HG03565 (cell line): ENCODE measurements around the gene BCL2L13.

Experiments
- ATAC-seq: cut with Tn5 transposase; IDR thresholded peaks from one replicate; pipeline ENCODE4 v1.9.1; 2021; ENCODE audit warnings: mild to moderate bottlenecking, moderate library complexity; ENCODE audit not compliant: unreplicated experiment

BCL2L13 gene, protein sequence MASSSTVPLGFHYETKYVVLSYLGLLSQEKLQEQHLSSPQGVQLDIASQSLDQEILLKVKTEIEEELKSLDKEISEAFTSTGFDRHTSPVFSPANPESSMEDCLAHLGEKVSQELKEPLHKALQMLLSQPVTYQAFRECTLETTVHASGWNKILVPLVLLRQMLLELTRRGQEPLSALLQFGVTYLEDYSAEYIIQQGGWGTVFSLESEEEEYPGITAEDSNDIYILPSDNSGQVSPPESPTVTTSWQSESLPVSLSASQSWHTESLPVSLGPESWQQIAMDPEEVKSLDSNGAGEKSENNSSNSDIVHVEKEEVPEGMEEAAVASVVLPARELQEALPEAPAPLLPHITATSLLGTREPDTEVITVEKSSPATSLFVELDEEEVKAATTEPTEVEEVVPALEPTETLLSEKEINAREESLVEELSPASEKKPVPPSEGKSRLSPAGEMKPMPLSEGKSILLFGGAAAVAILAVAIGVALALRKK

DNA sequence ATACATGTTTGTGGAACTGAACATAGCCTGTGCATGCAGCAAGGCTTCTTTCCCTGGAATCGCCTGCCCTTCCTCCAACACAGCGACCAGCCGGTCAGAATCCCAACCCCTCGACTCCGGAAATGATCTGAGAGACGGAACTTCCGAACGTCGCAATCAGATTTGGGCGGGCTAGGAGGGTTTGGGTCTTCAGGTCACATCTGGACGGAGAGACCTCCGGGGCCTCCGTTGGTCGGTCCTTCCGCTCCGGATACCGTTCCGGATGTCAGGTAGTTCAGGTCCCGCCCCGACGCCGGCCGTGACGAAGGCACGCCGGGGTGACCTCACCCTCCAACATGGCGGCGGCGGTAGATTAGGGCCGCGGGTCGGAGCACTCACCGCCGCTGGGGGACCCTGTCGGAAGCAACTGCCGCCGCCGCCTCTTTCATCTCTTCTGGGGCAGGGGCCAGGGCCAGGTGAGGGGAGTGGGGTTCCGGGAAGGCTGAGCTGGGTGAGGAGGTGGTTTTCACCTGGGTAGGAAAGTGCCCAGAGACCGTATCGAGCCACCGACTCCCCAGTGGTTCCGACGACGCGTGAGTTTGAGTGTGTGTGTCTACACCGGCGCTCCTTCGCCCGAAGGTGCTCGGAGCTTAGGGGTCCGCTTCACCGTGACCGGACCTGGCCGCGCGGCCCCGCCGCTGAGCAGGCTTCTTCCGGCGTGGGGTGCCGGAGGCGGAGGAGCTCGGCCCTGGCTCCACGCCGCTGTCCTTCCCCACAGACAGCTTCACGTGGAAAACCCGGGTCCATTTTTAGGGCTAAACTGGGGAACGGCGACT, at the start of gene BCL2L13:
Gene BCL2L13 (plus strand): TSS at position 326 of the 815 bp plus-strand sequence. CDS start 16,955 bp downstream, outside the sequence.
- ATAC-seq = peak; percentile 80

DNA sequence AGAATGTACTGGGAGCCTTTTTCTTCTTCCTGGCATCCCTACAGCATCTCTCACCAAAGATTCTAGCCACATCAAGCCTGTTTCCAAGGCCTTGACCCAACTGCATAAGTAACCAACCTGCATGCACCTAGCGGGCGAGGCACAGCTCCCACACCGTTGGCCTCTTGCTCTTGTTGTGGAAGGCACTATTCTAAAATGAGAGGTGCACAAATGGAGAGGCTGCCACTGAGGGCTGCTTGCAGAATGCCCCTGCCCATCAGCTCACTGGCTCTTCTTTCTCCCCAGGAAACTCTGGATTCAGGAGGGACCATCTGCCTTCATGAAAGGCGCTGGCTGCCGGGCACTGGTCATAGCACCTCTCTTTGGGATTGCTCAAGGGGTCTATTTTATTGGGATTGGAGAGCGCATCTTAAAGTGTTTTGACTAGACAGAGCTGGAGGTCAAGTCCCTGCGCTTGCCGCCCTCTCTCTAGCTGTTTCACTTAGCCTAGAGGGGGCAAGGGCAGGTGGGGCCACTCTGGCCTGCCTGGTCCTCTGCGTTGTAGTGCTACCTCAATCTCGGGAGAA, 48.7 kb upstream of the BCL2L13 start:
- no peak for ATAC-seq

DNA sequence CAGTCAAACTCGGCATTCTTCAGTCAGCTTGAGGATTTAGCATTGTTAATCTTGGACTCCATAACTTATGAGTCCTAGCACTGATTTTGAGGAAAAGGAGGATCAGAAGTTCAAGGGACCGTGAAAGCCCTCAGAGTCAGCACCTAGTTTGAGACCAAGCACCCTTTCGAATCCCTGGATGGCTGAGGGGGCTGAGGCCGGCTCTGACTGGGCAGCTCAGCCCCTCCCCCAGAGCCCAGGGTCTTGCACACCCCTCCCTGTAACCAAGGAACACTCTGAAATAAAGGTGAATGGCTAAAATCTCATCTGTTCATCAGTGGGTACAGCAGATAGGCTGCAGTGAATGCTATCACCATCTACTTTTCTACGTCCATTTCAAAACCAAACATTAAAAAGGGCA, 48.0 kb upstream of the BCL2L13 start:
- ATAC-seq = no peak

DNA sequence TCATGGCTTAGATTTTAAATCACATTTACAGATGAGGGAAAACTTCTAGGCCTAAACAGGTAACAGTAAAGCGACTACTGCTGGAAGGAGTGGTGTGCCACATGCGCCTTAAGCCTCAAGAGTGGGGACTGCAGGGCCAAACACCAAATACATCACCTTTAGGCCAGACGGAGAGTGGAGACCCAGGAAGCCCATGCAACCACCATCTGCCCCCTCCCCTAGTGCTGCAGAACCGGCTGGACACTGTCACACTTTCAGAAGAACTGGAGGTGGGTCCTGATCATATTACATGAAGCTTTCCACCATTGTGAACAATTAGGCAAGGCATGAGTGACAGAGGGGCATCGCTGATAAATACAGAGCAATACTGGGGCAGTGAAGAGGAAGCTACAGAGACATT, 46.4 kb upstream of the BCL2L13 start:
- ATAC-seq = no peak

DNA sequence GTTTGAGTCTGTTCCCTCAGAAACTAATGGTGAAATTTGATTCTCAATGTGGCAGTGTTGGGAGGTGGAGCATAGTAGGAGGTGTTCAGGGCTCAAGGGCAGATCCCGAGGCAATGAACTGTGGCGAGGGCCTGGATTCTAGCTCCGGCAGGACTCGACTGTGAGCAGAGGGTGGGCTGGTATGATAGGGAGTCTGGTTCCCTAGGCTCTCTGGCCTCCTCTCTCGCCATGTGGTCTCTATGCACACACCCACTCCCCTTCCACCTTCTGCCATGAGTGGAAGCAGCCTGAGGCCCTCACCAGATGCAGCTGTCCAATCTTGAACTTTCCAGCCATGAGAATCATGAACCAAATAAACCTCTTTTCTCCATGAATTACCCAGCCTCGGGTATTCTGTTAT, 42.3 kb upstream of the BCL2L13 start:
- ATAC-seq = no peak

DNA sequence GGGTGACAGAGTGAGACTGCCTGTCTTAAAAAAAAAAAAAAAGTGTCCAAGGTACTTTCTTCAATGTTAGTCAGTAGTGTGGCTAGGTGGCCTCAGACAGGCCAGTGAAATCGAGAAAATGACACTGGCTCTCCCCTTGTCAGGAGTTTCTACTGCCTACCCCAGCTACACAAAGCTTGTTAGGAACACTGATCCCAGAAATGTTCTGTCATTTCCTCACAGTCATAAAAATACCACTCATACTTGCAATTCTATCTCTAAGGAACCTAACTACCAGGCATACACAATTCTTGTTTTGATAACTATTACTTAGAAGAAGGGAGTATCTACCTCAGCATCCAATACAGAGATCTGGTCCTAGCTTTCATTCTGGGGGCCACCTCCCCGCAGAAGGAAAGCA, 41.3 kb upstream of the BCL2L13 start:
- ATAC-seq = no peak

DNA sequence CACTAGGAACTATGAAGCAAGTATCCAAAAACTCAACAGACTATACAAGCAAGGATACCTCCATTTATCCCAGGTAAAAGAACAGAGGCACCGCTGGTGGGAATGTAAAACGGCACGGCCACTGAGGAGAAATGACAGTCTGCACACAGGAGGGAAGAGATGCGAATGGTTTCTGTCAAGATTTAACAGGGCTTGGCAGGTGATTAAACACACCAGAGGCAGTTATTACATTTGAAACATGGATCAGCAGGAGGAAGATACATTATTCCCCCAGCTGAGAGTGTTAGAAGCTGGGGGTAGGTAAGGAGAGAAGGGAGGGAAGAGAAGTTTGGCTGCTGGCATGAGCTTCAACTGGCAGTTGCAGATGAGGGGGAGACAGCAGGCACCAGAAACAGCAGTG, 40.2 kb upstream of the BCL2L13 start:
- no peak for ATAC-seq

DNA sequence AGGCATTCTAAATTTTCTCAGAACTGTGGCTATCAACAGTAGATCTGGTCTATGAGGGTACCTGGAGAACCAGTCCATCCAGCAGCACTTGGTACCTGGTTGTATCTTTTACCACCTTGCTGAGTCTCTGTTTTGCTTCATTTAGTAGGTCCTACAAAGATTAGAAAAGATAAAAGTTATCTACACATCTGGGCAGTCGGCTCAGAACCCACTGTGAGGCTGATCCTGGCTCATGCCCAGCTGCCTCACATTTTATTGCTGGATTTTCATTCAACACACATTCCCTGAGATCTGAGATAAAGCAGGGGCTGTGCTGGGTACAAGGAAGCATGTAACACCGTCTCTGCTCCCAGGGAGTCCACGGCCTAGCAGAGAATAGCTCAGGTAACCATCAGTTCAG, 37.5 kb upstream of the BCL2L13 start:
- no peak for ATAC-seq

DNA sequence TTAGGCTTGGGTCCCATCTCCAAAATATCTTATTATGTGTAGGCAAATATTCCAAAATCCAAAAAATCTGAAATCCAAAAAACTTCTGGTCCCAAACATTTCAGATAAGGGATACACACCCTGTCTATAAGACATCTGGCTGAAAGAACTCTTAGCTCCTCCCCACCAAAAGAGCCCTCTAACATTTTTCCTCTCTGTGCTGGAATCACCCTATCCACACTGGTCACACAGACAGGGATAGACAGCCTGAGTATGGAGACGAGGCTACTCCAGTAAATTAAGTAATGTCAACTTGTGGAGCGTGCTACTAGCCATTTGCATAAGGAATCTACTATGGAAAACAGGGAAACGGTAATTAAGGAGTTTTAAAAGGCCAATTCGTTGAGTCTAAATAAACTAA, 34.9 kb upstream of the BCL2L13 start:
- ATAC-seq = no peak

DNA sequence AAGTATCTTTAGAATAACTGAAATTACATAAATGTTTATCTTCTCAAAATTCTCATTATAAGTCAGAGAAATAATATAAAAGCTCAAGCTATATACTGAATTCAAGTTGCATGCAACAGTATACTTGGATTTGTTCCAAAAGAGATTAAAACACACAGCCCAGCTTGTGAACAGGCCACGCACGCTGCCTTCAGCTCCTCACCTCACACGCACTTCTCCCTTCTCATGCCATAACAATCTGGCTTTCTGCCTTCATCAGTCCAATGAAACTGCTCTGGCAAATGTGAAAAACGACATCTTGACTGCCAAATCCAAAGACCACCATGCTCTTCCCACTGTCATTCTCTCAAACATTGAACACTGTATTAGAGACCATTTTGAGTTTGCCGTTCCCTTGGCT, 32.1 kb upstream of the BCL2L13 start:
- ATAC-seq = no peak

DNA sequence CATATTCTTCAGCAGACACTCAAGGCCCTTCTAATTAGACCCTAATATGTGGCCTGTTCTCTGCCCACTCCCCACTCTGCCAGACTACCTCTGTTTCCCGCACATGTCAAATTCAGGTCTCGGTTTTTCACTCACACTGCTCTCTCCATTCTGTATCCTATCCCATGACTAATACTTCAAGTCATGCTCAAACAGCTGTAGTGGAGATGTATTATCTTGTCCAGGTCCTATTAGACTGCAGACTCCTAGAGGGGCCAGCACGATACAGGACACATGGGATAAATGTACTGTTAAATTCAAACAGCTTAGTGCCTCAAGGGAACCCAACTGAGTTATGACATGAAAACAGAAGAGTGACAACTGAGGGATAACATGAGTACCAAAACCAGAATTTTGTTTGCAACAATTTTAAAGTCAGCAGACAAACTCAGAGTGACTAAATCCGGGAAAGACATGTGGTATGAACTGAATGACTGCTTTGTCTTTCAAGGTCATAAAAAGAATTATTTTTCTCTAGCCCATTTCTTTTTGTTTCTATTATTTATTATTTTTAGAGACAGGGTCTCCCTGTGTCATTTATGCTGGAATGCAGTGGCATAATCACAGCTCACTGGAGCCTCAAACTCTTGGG, 30.6 kb upstream of the BCL2L13 start:
- no peak for ATAC-seq

DNA sequence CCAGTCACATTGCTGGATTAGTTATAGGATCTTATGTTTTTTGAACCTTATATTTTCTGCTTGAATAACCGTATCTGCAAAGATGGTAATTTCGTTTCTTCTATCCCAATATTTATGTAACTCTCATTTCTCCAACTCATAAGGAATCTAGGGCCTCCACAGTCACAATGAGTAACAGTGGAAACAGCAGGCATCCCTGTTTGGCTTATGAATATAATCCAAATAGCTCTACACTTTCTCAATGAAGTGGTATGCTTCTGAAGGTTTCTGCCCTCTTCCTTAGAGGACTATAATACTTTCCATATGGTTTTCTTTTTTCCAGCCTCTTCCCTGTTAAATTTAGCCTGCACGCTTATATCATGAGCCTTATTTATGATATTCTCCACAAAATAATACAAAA, 26.5 kb upstream of the BCL2L13 start:
- ATAC-seq = no peak

DNA sequence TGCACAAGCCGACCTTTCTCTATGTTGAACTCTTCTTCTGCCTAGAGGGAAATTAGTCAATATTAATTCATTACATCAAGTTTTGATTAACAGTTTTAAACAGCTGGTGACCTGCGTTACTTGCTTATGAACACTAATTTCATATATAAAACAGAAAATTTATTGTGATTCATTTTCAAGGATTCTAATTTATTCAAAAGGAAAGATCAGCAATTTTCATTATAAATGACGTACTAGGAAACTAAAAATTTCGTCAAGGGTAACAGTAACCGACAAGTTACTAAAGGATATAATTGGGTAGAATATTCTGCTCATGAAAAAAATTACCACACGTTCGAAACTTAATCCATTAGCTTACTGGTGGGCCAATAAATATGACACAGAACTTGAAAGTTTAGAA, 25.3 kb upstream of the BCL2L13 start:
- ATAC-seq = no peak

DNA sequence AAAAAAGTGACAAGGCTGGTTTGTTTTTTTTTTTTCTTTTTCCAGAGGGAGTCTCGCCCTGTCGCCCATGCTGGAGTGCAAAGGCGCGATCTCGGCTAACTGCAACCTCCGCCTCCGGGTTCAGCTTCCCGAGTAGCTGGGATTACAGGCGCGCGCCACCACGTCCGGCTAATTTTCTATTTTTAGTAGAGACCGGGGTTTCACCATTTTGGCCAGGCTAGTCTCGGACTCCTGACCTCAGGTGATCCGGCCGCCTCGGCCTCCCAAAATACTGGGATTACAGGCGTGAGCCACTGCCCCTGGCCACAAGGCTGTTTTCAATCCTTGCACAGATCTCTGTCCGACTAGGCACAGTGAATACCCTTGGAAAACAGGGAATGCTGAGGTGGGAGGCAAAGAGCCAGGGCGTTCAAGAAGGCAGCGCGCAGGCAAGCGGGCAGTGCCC, 10.6 kb upstream of the BCL2L13 start:
- no peak for ATAC-seq

DNA sequence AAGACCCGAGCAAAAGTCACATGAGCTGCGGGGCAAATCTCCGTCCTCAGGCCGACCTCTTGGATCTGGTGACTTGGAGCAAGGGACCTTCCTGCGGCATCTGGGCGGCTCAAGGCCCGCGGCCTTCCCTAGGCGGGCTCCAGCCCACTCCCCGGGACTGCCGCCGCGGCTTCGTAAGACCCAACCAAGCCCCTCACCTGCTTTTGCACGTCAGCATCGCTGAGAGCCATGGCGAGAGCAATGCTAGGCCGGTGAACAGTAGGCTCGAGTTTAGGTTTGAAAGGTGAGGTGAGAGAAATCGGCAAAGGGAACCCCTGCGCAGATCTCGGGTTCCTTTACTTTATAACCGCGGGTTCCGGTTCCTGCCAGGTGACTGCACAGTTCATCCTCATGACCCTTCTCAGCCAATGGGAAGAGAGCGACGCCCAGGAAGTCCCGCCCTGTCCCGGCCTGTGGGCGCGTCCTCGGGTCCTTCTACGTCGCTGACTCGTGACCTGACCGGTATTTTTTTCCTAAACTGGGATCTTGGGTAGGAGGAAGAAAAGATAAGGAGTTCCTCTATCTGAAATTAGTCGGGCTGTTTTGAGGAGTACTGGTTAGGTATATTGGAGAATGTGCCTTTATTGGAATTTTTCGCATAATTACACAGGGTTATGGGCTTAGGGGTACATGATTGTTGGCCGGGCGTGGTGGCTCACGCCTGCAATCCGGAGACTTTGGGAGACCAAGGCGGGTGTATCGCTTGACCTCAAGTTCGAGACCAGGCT, 10.0 kb upstream of the BCL2L13 start, which contains the start of gene ATP6V1E1:
Gene ATP6V1E1 (minus strand): TSS at position 344 of the 767 bp plus-strand sequence. CDS start 114 bp downstream, at position 230.
- ATAC-seq = peak; percentile 97

DNA sequence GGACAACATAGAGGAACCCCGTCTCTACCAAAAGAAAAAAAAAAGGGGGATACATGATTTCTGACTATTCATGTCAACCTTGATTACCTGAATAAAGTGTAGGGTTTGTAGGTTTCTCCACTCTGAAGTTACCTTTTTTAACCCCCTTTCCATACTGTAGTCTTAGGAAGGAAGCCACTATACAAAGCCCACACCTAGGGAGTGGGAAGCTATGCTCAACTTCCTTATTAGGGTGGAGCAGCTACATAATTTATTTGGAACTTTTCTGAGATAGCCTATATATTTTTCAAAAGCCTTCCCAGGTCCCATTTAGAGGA, 9.4 kb upstream of the BCL2L13 start:
- no peak for ATAC-seq

DNA sequence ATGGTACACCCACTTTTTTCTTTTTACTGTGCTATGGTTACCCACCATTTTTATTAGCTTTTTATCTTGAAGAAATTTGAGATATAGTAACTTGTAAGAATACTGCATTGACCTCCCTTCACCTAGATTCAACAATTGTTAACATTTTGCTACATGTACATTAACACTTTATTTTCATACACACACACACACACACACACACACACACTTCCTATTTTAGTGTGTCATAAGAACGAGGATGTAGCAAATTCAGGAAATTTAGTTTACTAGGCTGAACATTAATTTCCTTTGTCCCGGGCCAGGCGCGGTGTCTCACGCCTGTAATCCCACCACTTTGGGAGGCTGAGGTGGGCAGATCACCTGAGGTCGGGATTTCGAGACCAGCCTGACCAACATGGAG, 8.9 kb upstream of the BCL2L13 start:
- ATAC-seq = no peak

DNA sequence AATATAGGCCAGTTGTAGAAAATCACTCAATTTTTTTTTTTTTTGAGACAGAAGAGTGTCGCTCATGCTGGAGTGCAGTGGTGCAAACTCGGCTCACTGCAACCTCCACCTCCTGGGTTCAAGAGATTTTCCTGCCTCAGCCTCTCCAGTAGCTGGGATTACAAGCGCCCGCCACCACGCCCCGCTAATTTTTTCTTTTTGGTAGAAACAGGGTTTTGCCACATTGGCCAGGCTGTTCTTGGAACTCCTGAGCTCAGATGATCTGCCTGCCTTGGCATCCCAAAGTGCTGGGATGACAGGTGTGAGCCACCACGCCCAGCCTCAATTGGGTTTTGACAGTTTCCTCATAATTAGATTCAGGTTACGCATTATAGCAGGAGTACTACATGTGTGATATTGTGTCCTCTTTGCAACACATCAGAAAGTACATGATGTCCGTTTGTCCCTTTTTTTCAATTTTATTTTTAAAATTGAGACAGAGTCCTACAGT, 7.4 kb upstream of the BCL2L13 start:
- ATAC-seq = no peak

DNA sequence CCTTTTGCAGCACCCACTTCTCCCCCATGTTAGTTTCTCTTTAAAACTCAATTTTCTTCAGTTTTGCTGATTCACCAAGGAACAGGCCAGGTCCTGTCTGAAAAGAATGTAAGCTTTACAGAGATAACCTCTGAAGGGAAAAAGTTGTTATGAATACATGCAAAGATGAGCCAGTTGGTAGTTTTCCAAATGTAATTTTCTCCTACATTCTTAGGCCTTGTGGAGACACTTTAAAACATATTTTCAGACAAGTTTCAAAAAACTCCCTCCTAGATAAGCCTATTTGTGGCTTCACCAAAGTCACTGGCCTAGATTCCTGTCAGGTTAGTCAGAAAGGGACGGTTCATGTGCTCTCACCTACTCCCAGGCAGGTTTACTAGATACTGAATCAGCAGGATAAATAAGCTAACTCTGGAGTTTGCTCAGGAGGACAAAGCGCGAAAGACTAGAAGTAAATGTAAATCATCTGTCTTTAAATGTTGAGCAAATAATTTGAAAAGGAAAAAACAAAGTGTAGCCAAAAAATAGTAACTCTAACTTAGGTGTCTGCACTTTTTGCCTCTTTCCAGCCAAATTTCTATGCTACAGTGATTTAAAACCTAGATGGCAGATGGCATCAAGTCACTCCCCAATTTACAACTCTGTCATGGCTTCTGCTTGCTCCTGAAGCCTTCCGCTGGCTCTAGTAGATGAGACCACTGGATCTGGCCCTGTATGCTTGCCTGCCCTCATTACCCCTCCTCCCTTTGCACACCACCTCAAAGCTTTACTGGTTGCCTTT, 5.2 kb upstream of the BCL2L13 start:
- ATAC-seq = no peak

DNA sequence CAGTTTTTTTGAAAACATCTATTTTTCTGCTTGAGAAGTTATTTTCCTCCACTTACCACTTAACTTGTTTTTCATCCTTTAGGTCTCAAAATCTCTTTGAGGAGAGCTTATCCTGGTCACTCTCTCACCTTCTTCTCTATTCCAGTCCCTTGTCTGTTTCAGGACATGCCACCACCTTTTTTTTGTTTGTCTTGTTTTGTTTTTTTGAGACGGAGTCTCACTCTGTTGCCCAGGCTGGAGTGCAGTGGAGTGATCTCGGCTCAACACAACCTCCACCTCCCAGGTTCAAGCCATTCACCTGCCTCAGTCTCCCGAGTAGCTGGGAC, 4.6 kb upstream of the BCL2L13 start:
- ATAC-seq = no peak
